Fibroblast of lung (primary cell): ENCODE data around the gene GDF7.

Experiments
- EZH2 ChIP-seq: IDR thresholded peaks from 2 replicates; pipeline ENCODE4 v1.5.1; 2012; ENCODE audit warnings: low read length, control low read depth, mild to moderate bottlenecking; ENCODE audit errors: missing control alignments
- TF ChIP-seq, protein P1 (sequence below), 2 donors: IDR thresholded peaks in 1 of 2; conservative IDR thresholded peaks in 1 of 2; 1 replicate in 1 of 2; 2 replicates in 1 of 2; pipeline ENCODE4 v1.5.1; 2011 to 2012; ENCODE audit warnings: low read length in 2 of 2, control low read depth in 1 of 2, inconsistent platforms in 1 of 2, low read depth in 1 of 2, mild to moderate bottlenecking in 1 of 2

DNA sequence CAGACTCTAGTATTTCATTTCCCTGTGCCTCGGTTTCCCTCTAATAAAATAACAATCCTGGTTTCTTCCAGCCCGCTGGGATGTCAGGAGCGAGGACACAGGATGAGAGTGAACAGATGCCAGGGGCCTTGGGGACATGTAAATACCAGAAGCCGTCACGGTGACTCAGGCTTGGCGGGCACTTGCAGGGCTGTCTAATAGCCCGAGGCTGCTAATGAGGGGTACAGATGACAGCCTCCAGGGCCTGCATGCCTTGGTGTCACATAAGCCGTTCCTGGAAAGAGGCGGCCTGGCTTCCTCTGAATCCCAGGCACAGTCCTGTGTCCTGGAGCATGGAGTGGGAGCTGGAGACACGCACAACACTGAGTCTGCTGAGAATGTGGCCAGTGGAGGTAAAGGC lies 44.2 kb upstream of the GDF7 start:
- TF ChIP-seq, protein P1, sequence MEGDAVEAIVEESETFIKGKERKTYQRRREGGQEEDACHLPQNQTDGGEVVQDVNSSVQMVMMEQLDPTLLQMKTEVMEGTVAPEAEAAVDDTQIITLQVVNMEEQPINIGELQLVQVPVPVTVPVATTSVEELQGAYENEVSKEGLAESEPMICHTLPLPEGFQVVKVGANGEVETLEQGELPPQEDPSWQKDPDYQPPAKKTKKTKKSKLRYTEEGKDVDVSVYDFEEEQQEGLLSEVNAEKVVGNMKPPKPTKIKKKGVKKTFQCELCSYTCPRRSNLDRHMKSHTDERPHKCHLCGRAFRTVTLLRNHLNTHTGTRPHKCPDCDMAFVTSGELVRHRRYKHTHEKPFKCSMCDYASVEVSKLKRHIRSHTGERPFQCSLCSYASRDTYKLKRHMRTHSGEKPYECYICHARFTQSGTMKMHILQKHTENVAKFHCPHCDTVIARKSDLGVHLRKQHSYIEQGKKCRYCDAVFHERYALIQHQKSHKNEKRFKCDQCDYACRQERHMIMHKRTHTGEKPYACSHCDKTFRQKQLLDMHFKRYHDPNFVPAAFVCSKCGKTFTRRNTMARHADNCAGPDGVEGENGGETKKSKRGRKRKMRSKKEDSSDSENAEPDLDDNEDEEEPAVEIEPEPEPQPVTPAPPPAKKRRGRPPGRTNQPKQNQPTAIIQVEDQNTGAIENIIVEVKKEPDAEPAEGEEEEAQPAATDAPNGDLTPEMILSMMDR (conservative IDR thresholded peaks at IDR 0.05 in 1 of 2, IDR thresholded peaks at IDR 0.05 in 1 of 2; ENCODE audit: low read depth in 1 of 2, low read length in 2 of 2) = no peak
- no peak for TF ChIP-seq EZH2
